GM19023 (cell line): ENCODE results near the gene TCEAL7.
A peak's percentile ranks its signal among the peaks of the same experiment; 100 is the strongest.
"Not testable (repeated sequence)": the region's sequence is repeated elsewhere in the genome, so short reads cannot be mapped to it uniquely, and the experiment has no call there.

ENCODE experiments used
- ATAC-seq: cut with Tn5 transposase; IDR thresholded peaks from one replicate; pipeline ENCODE4 v1.9.1; 2021; ENCODE audit warnings: mild to moderate bottlenecking, moderate library complexity; ENCODE audit not compliant: unreplicated experiment

The TCEAL7 gene

DNA sequence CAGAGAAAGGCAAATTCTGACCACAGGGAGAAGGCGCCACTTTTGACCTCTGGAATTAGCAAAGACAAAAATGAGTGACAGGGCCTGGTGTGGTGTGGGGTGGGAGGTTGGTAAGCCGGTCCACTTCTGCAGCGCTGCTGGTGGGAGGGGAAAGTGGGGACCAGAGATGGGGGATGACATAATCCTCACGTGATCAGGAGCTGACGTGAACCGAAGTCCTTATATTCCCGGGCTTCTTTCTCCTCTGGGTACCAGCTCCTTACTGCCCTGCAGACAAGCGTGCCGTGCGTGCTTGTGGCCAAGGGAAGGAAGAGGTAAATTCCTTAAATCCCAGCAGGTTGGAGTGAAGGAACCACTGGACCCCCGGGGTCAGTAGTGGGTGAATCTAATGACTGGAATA is at the start of gene TCEAL7:
TSS of gene TCEAL7 (plus strand) at position 249 of the 400 bp plus-strand sequence. CDS start 1,165 bp downstream, outside the sequence.
- ATAC-seq, result no peak

DNA sequence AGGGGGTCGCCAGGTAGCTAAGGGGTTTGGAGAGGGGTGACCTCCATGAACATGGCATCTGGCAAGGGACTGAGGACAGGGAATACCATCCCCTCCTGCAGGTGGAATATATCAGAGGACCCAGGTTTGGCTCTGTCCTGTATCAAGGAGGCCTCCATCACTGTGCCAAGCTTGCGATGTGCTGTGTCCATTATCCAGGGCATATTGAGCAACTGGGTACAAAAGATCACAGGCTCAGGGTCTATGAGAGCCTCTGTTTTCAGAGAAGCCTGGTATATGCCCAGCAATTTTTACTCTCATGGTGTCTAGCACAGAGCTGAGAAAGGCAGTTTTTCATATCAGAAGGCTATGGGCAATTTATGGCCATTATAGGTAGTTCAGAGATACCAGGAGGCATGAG is 36.9 kb upstream of the TCEAL7 start:
- ATAC-seq, result no peak

GRCh38 chrX:103304705-103305104 is 25.3 kb upstream of the TCEAL7 start:
- ATAC-seq, result no peak

- ATAC-seq, result not testable (repeated sequence)
Measured at GRCh38 chrX:103305666-103306065, 24.4 kb upstream of the TCEAL7 start.

GRCh38 chrX:103309860-103310554 is 20.0 kb upstream of the TCEAL7 start:
- no peak for ATAC-seq

DNA sequence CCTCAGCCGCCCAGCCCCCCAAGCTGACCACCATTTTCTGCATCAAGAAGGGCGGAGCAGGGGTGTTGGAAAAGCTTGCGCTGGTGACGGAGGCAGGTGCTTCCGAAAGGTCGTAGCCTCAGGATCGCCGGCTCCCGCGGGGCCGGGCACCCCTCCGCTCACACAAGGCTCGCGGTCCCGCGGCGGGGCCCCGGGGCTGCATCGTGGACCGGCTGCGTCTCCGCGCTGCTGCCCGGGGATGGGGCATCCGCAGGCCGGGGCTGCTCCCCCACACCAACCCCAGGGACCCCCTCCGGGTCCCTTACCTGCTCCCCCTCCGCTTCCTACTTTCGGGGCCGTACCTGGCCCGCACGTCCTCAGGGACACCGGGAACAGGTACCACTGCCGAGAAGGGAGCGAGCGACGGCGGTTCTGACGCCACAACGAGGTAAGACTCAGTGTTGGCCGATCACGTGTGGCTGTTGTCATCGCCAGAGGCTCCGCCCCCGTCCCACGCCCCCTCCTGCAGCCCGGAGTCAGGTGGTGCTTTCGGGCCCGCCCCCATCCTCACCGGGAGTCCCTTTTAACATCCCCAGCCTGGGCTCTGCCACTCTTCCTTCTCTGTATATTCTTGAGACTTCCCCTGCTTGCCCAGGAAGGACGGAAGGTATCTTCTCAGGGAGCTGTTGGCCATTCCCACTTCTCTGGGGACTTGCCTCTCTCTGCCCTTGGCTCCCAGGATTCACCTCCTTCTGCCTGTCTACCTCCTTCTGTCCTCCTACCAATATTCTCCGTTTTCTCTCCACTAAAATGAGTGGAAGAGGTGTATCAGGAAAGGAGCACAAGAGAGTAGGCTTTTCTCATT is 19.3 kb upstream of the TCEAL7 start, which contains the start of gene BEX2:
TSS of gene BEX2 (minus strand) at position 436 of the 844 bp plus-strand sequence. CDS start 1,014 bp downstream, outside the sequence.
- ATAC-seq, result peak; percentile 99

- no peak for ATAC-seq
Measured at GRCh38 chrX:103311399-103311780, 18.6 kb upstream of the TCEAL7 start.

DNA sequence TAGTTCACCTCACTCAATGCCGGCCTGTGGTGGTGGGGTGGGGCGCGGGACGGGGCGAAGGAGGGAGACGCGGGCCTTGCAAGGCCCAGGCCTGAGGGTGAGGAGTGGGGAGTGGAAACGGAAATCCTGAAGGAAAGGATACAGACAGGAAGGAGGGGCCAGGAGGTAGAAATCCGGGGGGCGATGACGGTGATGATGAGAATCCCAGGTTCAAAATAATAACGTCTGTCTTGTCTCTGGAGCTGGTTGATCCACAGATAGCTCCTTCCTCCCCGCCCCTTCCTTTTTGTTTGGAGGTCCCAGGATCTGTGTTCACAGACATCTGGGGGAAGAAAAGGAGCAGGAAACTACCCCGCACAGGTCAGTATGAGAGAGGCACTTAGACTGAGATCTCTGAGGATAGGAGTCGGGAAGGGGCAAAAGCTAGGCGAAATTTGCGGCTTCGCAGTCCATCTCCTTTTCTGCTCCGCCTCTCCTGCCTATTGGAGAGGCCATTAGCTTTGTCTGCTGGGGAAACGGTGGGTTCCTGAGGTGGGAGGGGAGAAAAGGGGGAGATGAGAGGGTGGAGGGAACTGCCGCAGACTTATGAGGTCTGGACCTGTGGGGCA is 746 bp downstream of the TCEAL7 start:
- ATAC-seq, result no peak

DNA sequence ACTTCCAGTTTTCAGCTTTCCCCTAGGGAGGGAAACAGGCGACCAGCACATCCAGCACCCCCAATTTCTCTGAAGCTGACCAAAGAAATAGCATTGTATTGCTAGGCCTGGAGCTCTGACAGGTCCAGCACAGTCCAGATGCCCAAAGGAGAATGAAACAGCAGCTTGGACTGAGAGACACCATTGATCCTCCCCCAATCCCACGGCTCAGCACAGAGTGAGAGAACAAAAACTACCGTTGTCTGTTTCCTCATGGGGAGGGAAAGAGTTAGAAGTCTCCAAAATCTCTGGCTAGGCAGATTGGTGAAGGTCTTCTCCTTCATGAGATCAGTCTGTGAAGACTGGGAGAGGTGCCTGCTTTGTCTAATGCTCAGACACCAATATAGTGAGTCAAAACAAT is 8.6 kb downstream of the TCEAL7 start:
- no peak for ATAC-seq

DNA sequence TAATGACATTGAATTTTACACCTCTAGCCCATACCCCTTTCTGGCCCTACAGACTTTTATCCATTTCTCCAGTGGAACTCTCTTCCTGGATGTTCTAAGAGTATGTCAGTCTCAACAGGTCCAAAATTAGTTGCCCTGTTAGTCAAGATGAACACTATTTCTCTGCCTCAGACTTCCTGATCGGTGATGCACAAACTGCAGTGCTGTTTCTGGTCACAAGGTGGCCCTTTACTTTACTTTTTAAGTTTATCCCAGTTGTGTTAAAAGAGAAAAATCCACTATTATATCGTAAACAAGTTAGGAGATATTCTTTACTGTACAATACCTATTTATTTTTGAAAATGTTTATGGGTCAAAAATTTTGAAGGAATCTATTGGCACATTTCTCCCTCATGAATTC is 13.1 kb downstream of the TCEAL7 start:
- no peak for ATAC-seq

DNA sequence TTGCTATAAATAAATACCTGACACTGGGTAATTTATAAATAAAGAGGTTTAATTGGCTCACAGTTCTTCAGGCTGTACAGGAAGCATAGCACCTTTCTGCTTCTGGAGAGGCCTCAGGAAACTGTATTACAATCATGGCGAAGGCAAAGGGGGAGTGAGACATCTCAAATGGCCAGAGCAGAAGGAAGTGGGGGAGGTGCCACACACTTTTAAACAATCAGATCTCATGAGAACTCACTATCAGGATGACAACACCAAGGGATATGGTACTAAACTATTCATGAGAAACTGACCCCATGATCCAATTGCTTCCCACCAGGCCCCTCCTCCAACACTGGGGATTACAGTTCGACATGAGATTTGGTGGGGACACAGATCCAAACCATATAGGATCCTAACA is 14.6 kb downstream of the TCEAL7 start:
- ATAC-seq, result no peak

DNA sequence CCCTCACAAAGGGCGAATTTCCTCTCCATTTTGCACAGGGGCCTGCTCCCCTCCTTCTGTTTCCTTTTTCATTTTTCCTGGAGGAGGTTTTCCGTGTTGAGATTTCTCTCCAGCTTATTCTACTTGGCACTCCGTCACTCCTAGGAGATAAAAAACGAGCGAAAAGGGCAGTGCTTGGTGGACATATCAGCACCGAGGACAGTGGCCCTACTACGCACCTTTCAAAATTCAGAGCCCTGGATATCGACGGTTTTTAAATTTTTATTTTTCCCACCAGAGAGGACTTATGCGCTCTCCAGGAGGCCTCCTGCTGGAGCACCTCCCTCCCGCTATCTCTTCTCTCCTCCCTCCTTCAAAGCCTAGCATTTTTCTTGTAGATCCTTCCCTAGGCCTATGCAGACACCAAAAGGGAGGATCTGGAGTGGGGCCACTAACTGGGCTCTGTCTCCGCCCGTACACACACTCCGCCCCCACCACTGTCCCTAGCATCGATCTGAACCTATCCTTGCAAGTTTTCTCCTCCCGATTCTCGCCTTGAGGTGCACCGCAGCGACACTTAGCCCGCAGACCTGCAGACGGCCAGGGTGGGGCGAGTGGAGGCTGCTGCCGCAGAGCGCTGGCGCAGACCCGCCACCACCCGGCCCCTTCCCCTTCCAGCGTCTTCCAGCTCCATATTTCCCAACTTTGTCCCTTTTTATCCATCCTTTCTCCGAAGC is 17.8 kb downstream of the TCEAL7 start:
- ATAC-seq, result no peak

GRCh38 chrX:103356130-103356798 is 26.2 kb downstream of the TCEAL7 start, which contains the start of gene TCEAL9:
TSS of gene TCEAL9 (plus strand) at chrX:103356506. CDS start at chrX:103357685, 1,179 bp downstream.
- ATAC-seq, result no peak

GRCh38 chrX:103356858-103357257 is 26.8 kb downstream of the TCEAL7 start:
- ATAC-seq, result no peak

- ATAC-seq, result no peak
Measured at GRCh38 chrX:103357871-103358270, 27.8 kb downstream of the TCEAL7 start.

- not testable (repeated sequence) for ATAC-seq
Measured at GRCh38 chrX:103359605-103360004, 29.6 kb downstream of the TCEAL7 start.

DNA sequence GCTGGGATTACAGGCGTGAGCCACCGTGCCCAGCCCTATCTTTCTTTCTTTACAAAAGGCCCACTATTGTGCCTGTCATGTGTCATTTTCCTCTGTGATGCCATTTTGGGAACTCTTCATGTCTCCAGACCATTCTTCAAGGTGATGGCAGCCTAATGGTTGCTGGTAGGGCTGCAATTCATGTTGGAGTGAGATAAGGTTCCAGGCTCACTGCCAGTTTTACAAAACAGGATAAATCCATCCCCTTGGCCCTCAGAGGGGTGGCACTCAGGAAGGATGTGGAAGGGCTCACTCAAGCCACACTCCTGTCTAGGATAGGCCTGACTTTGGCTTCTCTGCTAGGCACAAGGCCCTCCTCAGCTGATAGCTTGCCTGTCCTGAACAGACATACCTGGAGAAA is 30.1 kb downstream of the TCEAL7 start:
- ATAC-seq, result no peak

GRCh38 chrX:103360916-103361315 is 30.9 kb downstream of the TCEAL7 start:
- ATAC-seq, result no peak

DNA sequence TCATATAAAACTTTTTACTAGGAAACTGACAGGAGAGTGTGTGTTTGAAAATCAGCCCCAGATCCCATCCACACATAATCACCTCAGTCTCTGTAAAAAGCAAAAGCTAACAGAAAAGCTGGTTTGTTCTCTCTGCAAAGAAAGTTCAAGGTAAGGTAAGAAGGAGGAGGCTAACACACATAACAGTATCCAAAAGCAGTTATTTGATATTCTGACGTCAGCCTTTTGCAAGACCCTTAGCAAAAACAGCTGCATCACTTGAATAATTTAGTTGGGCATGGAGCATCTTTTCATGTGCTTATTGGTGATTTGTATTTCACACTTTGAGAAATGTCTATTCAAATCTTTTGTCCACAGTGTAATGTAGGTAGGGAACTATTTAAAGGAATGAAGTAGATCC is 31.8 kb downstream of the TCEAL7 start:
- ATAC-seq, result no peak

DNA sequence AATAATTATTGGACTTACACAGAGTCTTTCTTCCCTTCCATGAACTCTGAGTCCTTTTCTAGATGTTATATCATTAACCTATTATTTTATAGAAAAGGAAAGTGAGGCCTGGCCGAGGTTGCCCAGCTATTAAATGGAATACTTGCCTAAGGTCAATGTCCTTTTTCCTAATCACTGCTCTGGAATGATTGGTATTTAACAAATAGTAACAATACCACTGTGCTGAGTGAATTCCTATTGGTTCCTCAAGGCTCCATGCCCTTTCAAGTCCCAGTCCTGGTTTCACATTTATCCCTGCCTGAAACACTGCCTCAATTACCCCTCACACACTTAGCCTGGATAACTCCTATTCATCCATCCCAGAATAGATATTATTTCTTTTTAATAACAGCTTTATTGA is 32.4 kb downstream of the TCEAL7 start:
- ATAC-seq, result no peak
